ENCODE data around the gene CARD9. TPM values are rescaled to one million over a fixed set of nuclear protein-coding genes. Genes with fewer than 3 reads are reported as not detected.

CARD9 gene
- total and polyA plus RNA-seq, 2 of the 4 experiments (the other 2 are of a cell fraction), result 0.36 to 1.9 TPM

GRCh38 chr9:136333045-136333444, 40.4 kb downstream of the CARD9 start:
- H3K9me3 ChIP-seq (ENCODE audit: control insufficient read depth, insufficient read depth, low read length), result no peaks in the 10 kb centered on the region
- H3K14ac ChIP-seq (replicated peaks; ENCODE audit: low read depth, low read length), result no peak overlapping the region; the same call in 1 of the 2 replicates
- H3K4ac ChIP-seq (ENCODE audit: low read depth, low read length), result no peak overlapping the region
- intact Hi-C loops (cut with micrococcal nuclease), result no loop called here
- no peak for DNase-seq
- 100% methylated on average over 6 of the region's 12 CpGs; no CpG with 5 or more reads in 1 of the 2 experiments for WGBS, 2 experiments (ENCODE audit: extremely low coverage in 2 of 2, insufficient read length in 1 of 2)
- in situ Hi-C loops (cut with MboI; ENCODE audit: low sequenced_read_pairs), result no loop called here
- peaks cover 4 to 72% of the 10 kb centered on the region in 2 experiments for H3K79me1 ChIP-seq (ENCODE audit: low read depth in 1 of 2, low read length in 2 of 2)
- H2AFZ ChIP-seq (replicated peaks; ENCODE audit: low read length, poor library complexity), result no peak overlapping the region
- no peaks in the 10 kb centered on the region for H3K27me3 ChIP-seq (ENCODE audit: control insufficient read depth, insufficient read depth, low read length)
- no peak overlapping the region for H3K18ac ChIP-seq (ENCODE audit: low read depth, low read length)
- H3K23ac ChIP-seq (ENCODE audit: low read depth, low read length), result no peak overlapping the region
- H3K4me3 ChIP-seq (ENCODE audit: insufficient read depth, low read depth, low read length), result no peak overlapping the region
- H4K8ac ChIP-seq (ENCODE audit: low read depth in 2 of 2, low read length in 2 of 2), result no peak overlapping the region
- H3K27ac ChIP-seq (ENCODE audit: insufficient read depth, low read length), result no peak overlapping the region
- H4K5ac ChIP-seq (ENCODE audit: low read depth, low read length), result no peak overlapping the region
- peaks cover 6% of the 10 kb centered on the region; the same call in 1 of the 2 replicates for H3K9me1 ChIP-seq (ENCODE audit: insufficient read depth, low read length)
- H2BK20ac ChIP-seq (ENCODE audit: low read depth, low read length), result no peak overlapping the region
- no peak overlapping the region for H2BK15ac ChIP-seq (ENCODE audit: low read depth, low read length)
- no peak overlapping the region for H3K4me2 ChIP-seq (ENCODE audit: low read depth, low read length)
- peaks cover 27% of the 10 kb centered on the region for H3K4me1 ChIP-seq (ENCODE audit: control insufficient read depth, insufficient read depth, low read length)
- H2AK5ac ChIP-seq (ENCODE audit: low read depth, low read length), result no peak overlapping the region
- H2AK9ac ChIP-seq (replicated peaks; ENCODE audit: low read depth, low read length, poor library complexity), result no peak overlapping the region
- ATAC-seq (ENCODE audit: low read depth), result no peak
- dilution Hi-C loops (cut with HindIII; ENCODE audit: low sequenced_read_pairs, unreplicated experiment), result no loop called here
- no TSS peak for BruUV-seq (replicated peaks)
- ChIA-PET POLR2A (ENCODE audit: unreplicated experiment) (interaction anchor here (0.6 kb wide), 1 partner anchor 57 kb away, joined by 3 read pairs; no protein-coding TSS in a partner anchor), CTCF (interaction anchor here (0.6 kb wide), 1 partner anchor 39 kb away, joined by 3 read pairs; no protein-coding TSS in a partner anchor)
- peaks cover 91% of the 10 kb centered on the region for H4K20me1 ChIP-seq (ENCODE audit: insufficient read depth, low read length)
- no peak overlapping the region for H3K56ac ChIP-seq (ENCODE audit: extremely low read depth, insufficient read depth, low read length)
- no peak overlapping the region for H4K91ac ChIP-seq (ENCODE audit: insufficient read depth, low read depth, low read length)
- peaks cover 59% of the 10 kb centered on the region for H3K36me3 ChIP-seq (ENCODE audit: control insufficient read depth, insufficient read depth, low read length)
- no peak overlapping the region for H2BK5ac ChIP-seq (ENCODE audit: low read depth, low read length, poor library complexity, severe bottlenecking)
- no peak overlapping the region for H3K9ac ChIP-seq (ENCODE audit: low read depth, low read length)
- no peak overlapping the region for H2BK120ac ChIP-seq (ENCODE audit: low read depth, low read length)
- TF ChIP-seq NFE2L2 (IDR thresholded peaks at IDR 0.05; ENCODE audit: low read depth, low read length) (no peak), BHLHE40 (IDR thresholded peaks at IDR 0.05; ENCODE audit: low read depth, low read length) (no peak), CHD1 (IDR thresholded peaks at IDR 0.05; ENCODE audit: low read depth, low read length) (no peak), CEBPB (IDR thresholded peaks at IDR 0.05; ENCODE audit: low read depth, low read length) (no peak), MXI1 (IDR thresholded peaks at IDR 0.05; ENCODE audit: borderline replicate concordance, low read depth, low read length) (no peak), RFX5 (IDR thresholded peaks at IDR 0.05; ENCODE audit: low read depth, low read length) (no peak), MAZ (IDR thresholded peaks at IDR 0.05; ENCODE audit: borderline replicate concordance, low read depth, low read length) (no peak), ELK1 (IDR thresholded peaks at IDR 0.05; ENCODE audit: borderline replicate concordance, low read depth, low read length) (no peak), POLR2A (IDR thresholded peaks at IDR 0.05; ENCODE audit: low read depth, low read length) (no peak), RAD21 (IDR thresholded peaks at IDR 0.05; ENCODE audit: low read length) (no peak), RCOR1 (IDR thresholded peaks at IDR 0.05; ENCODE audit: insufficient replicate concordance, low read length) (no peak), FOS (IDR thresholded peaks at IDR 0.05; ENCODE audit: low read depth, low read length) (no peak)

Measured in IMR-90 (cell line).